NB4 (cell line): ENCODE data around the gene CA9.

Source experiments
- DNase-seq: peaks from one replicate; pipeline ENCODE4 v3.0.0; 2010; ENCODE audit warnings: low read depth
- H3K4me3 ChIP-seq: one replicate; pipeline ENCODE4 v1.5.1; 2011; ENCODE audit warnings: mild to moderate bottlenecking, low read depth, low read length, moderate library complexity
- CTCF ChIP-seq: IDR thresholded peaks from one replicate; pipeline ENCODE4 v1.5.1; 2012; ENCODE audit warnings: low read depth, low read length
- MAX ChIP-seq: IDR thresholded peaks from 2 replicates; pipeline ENCODE4 v1.6.1; 2011; ENCODE audit warnings: low read depth, low read length
- MYC ChIP-seq: IDR thresholded peaks from 2 replicates; pipeline ENCODE4 v1.6.1; 2011; ENCODE audit warnings: low read depth, low read length
- POLR2A ChIP-seq: IDR thresholded peaks from 2 replicates; pipeline ENCODE4 v1.6.1; 2011; ENCODE audit warnings: mild to moderate bottlenecking; ENCODE audit not compliant: insufficient read length; ENCODE audit errors: extremely low read depth

Gene CA9

GRCh38 chr9:35673132-35674024 is at the start of gene CA9:
TSS of gene CA9 (plus strand) at chr9:35673928. CDS start at chr9:35673960, 32 bp downstream.
- no peak for DNase-seq
- TF ChIP-seq MAX: no peak
- no peak for TF ChIP-seq POLR2A
- TF ChIP-seq CTCF: no peak
- no peak for TF ChIP-seq MYC
- no peak within 1 kb of the TSS for H3K4me3 ChIP-seq

- no peak for DNase-seq
- TF ChIP-seq POLR2A: no peak
- TF ChIP-seq MYC: no peak
- no peak for TF ChIP-seq CTCF
- no peak for TF ChIP-seq MAX
- no peak overlapping the region for H3K4me3 ChIP-seq
These were observed 46.2 kb upstream of the CA9 start for GRCh38 chr9:35627575-35627974.

- no peak for TF ChIP-seq MYC
- no peak for TF ChIP-seq POLR2A
- TF ChIP-seq CTCF: no peak
- TF ChIP-seq MAX: no peak
- no peak for DNase-seq
- H3K4me3 ChIP-seq: no peak overlapping the region
These were observed 45.2 kb upstream of the CA9 start for GRCh38 chr9:35628389-35628991.

GRCh38 chr9:35629597-35629996 is 44.1 kb upstream of the CA9 start:
- no peak overlapping the region for H3K4me3 ChIP-seq
- no peak for TF ChIP-seq CTCF
- no peak for TF ChIP-seq MYC
- TF ChIP-seq POLR2A: no peak
- TF ChIP-seq MAX: no peak
- DNase-seq: no peak

- H3K4me3 ChIP-seq: no peak overlapping the region
- no peak for TF ChIP-seq MAX
- no peak for TF ChIP-seq MYC
- TF ChIP-seq CTCF: no peak
- TF ChIP-seq POLR2A: no peak
- DNase-seq: no peak
These were observed 38.0 kb upstream of the CA9 start for GRCh38 chr9:35635730-35636129.
